Measurements from ENCODE around the gene PHLDA2.

PHLDA2 gene, protein sequence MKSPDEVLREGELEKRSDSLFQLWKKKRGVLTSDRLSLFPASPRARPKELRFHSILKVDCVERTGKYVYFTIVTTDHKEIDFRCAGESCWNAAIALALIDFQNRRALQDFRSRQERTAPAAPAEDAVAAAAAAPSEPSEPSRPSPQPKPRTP

DNA sequence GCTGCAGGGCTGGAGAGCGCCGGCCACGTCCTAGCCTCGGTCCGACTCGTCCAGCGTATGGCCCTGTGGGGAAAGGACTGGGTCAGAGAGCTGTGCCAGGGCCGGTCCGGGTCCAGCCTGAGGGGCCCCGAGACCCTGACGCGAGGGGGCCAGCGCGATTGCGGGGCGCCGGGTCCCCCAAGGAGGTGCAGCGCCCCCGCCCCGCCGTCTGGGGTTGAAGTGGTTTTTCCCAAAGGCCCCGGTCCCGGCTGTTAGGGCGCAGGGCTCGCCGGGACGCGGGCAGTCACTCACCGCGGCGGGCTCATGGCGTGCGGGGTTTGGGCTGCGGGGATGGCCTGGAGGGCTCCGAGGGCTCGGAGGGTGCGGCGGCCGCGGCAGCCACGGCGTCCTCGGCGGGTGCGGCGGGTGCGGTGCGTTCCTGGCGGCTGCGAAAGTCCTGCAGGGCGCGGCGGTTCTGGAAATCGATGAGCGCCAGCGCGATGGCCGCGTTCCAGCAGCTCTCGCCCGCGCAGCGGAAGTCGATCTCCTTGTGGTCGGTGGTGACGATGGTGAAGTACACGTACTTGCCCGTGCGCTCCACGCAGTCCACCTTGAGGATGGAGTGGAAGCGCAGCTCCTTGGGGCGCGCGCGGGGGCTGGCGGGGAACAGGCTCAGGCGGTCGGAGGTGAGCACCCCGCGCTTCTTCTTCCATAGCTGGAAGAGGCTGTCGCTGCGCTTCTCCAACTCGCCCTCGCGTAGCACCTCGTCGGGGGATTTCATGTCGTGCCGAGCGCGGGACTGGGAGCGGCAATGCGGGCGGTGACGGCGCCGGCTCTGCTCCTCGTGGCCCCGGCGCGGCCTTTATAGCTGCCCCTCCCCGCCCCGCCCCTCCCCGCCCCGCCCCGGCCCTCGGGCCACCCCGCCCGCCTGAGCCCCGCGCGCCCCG lies at the start of gene PHLDA2:
Gene PHLDA2 (minus strand): TSS at position 816 of the 926 bp plus-strand sequence. CDS start 56 bp downstream, at position 760.
- peak; percentile 39 for DNase-seq (ENCODE audit: low read depth)

DNA sequence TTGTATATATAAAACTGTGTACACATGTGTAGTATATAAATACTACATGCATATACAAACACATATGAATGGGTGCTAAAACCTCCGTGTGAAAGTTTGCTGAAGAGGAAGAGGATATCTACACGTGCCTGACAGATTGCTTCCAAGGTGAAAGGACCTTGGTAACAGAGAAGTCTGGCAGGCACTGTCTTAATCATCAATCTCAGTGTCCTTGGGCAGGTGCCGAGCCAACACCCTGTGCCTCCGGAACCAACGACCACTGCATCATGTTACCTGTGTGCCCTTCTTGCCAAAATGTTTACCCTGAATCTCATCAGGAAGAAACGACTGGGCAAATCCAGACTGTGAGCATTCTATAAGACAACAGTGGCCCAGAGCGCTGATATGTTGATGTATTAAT lies 47.9 kb upstream of the PHLDA2 start:
- no peak for DNase-seq (ENCODE audit: low read depth)

DNA sequence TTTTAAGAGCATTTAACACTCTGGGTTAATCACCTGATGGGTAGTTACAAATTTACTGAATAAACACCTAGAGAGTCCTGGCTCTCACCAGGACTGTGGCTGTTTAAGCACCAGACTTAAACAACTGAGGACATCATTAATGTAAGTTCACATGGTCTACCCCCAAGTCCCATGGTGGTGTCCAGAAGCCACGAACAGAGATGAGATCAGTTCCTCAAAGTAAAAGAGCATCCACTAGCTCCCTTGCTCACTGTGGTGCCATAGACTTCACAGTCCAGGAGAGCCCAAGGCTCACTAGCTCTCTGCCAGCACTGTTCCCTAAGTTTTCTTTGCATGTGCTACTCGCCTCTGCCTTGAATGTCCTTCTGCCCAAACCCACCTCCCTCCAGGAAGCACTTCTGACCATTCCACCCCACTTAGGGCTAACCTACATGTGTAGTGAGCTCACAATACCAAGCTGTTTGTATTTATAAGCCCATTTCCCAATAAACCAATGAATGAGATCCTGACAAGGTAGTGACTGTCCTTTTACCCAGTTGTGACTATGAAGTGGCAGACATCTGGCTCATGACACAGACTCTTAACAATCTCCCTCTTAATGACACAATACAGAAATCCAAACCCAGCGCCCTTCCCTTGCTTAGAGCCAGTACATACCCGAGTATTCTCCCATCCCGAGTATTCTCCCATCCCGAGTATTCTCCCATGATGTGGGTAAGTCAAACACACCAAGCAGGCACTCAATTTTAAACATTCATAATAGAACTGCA lies 47.3 kb upstream of the PHLDA2 start:
- DNase-seq (ENCODE audit: low read depth): no peak

DNA sequence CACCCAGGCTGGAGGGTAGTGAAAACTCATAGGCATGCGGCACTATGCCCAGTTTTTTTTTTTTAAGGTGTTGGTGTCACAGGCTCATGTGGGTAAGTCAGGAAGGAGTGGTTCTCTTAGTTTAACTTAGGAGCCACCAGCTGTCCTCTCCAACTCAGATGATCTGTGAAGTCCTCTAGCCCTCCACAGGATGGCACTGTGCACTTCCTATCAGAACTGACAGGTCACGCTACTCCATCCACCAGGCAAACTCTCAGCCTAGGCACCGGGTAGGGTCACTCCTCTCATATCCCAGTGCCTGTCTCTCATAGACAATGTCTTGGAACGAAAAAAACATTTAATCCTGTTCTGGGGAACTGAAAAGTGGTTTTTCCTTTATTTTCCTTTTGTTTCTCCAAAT lies 46.4 kb upstream of the PHLDA2 start:
- no peak for DNase-seq (ENCODE audit: low read depth)

DNA sequence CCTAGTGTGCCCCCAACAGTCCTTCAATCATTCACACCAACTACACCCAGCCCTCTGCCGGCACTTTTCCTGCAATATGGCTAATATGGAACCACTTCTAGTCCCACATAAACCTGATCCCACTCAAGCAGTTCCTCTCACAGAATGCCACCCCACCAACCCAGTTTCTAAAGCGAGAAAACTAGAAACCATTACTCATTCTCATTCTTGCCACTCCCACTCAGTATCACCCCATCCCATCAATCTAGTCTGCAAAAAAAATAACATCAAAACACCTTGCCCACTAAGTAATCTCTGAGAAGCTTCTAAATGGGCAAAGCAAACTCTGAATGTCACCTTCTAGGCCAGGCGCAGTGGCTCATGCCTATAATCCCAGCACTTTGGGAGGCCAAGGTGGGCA lies 45.1 kb upstream of the PHLDA2 start:
- DNase-seq (ENCODE audit: low read depth): no peak

DNA sequence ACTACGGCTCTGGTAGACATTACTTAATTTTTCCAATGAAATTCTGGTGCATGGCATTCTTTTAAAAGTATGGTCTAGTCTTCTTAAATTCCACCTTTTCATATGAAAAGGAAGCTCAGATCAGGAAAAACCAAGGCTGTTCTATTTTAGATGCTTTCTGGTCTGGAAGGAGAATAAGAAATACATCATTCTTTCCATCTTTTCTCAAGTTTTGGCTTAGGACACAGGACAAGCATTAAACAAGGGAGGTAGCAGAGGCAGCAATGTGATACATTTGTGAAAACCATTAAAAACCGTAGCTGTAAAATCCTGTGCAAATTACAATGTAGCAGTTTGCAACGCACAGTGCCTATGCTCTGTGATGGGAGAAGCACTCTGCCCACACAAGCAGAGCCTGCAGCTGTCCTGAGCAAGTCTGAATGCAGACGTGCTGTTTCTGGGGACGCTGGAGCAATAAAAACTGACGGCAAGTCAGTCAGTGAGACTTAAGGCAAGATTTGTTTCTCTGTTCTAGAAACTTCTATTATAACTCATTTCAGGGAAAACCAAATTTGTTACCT lies 39.2 kb upstream of the PHLDA2 start:
- DNase-seq (ENCODE audit: low read depth): no peak

DNA sequence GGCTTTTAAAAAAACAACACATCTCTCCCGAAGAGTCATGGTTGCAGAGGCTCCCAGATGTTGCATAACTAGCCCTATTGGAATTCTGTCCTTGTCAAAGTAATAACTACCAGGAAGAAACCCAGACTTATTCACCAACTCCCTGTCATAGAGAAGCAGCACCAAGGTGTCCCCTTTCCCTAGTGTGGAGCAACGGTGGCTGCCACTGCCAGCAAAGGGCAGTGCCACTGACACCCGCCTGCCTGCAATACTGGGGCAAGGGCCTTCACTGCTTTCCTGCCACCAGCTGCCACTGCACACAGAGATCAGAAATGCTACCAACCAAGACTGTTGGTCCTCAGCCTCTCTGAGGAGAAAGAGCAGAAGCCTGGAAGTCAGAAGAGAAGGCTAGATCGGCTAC lies 35.6 kb upstream of the PHLDA2 start:
- no peak for DNase-seq (ENCODE audit: low read depth)

DNA sequence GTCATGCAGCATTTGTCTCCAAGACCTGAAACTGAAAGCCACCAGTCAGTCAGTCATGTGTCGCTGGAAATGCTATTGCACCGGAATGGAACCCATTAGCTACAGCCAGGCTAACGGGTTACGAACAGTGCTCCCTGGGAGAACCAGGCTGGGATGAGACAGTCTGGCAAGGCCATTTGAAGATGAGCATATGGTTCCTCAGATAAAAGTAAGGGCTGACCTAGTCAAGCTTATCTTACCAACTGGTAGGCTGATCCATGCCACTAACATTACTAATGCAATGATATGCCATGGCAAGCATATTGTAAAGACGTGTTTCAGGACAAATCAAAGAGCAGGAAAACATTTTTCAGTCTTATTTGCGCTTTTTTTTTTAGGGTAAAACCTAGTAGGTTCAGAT lies 34.5 kb upstream of the PHLDA2 start:
- no peak for DNase-seq (ENCODE audit: low read depth)

DNA sequence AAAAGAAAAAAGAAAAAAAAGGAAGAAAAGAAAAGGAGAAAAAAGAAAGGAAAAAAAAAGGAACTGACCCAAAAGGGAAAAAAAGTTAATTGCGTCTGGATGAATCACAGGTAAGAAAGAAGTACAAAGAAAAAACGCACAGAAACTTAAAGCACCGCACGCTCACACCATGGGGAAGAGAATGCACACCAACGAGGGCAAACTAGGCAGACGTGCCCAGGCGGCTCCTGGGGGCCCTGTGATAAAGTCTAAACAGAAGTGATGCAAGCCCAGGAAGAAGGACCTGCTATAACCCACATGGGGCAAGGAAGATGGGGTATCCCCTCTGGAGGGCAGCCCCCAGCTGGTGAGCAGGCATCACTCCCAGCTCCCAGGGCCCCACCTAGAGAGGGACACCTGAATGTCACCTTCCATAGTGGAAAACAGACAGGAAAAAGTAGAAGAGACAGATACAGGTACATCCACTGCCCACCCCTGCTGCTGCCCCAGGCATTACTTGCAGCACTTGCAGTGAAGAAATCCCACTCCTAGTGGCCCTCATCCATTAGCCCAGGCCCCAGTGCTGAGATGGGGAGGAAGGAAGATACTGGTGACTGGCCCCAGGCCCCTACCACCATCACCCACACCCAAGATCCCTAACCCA lies 34.0 kb upstream of the PHLDA2 start:
- DNase-seq (ENCODE audit: low read depth): no peak

DNA sequence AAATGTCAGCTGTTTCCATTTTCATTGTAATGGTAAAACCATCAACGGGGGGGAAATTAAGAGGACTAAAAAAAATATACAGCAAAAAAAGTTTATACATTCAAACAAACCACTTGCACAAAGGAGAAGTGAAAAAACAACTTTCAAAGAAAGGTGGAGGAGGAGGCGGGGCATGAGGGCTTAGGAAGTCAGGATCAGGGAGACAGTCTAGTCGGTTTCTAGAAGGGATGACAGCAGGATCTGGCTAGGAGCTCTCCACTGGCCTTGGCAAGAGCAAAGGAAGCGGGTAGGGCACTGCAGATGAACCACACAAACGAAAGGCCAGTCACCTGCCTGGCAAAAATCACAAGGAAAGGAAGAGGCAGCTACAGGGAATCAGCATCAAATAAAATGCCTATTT lies 31.9 kb upstream of the PHLDA2 start:
- no peak for DNase-seq (ENCODE audit: low read depth)

DNA sequence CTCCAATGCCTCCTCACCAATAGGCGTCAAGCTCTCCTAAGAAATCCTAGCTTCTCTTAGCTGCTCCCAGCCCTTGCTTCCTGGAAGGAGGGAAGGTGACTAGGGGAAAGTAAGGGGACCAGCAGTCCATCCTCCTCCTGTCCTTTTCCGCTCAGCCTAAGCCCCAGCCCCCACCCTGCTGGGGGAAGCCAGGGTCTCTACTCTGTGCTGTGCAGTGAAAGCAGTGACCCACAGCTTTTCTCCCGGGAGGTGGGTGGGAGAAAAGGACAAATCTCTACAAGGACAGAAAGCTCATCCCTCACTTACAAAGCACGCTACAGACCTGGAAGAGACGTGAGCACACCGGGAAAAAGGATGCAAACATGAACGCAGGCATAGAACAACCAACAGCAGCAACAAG lies 30.9 kb upstream of the PHLDA2 start:
- no peak for DNase-seq (ENCODE audit: low read depth)

DNA sequence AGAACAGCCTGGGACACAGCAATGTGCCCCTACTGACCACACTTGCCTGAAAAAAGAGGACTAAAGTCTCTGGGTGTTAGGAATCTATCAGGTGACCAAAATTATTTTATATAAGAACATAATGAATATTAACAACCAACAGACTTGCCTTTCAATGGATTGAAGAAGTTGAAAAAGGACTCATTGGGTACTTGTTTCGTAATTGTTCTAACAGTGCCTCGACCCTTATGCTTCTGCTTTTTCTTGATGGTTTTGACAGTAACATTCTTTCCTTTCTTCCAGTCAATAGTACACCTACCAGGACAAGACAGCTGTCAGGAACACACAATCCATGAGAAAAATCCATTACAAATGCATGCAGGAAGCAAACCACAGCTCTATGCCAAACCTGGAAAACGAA lies 29.0 kb upstream of the PHLDA2 start:
- no peak for DNase-seq (ENCODE audit: low read depth)

DNA sequence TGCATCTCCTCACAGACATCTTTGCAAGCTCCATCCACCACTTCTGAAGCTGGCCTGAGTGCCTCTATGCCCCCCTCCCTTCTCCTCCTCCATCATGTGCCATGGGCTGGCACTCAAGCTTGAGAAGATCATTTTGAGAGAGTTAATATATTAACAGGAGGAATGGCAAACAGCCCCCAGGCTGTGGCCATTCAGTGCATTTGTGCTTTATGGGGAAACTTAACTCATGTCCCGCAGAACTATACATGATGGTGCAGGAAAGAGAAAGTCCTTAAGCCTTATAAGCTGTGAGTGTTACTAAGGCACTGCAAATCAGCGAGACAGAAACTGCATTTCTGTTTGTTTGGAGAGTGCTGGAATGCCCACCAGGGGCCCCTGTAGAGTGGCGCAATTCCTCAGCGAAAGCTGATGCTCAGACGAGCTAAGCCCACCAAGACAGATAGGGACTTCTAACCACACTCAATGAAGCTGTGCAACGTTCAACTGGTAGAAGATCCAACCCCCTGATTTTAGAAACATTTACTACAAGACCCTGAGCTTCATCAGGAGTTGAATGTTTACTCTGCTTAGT lies 26.8 kb upstream of the PHLDA2 start:
- no peak for DNase-seq (ENCODE audit: low read depth)

DNA sequence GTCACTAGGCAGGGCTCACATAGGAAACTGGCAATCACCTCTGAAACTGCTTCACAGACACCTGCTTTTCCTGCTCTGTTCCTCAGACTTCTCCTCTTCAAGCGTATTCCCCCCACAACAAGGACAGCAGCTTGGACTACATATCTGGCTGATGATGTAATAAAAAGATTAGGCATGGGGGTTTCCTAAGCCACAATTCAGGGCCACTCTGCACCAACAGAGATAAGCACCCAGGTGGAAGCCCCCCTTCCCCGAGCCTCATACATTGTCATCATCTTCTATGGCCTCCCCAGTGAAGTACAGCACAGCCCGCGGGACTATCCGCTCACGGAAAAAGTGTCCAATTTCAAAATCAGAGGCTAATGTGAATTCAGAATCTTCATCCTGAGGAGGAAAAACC lies 25.0 kb upstream of the PHLDA2 start:
- no peak for DNase-seq (ENCODE audit: low read depth)

DNA sequence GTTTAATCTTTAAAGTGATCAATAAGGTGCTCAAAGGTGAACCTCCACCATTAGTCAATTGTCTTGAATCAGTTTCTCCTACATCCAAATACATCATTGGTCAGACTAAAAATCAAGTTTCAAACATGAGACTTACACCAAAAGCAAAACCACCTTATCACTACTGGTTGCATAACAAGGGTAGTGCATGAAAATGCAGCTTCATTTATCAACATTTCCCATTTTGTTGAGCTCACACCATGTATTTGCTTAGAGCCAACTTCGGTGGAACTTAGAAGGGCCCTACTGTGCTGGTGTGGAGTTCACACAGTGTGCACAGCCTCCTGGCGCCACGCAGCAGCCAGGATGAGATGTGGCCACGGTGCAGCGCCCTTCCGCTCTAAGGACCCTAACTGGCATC lies 23.1 kb upstream of the PHLDA2 start:
- no peak for DNase-seq (ENCODE audit: low read depth)

DNA sequence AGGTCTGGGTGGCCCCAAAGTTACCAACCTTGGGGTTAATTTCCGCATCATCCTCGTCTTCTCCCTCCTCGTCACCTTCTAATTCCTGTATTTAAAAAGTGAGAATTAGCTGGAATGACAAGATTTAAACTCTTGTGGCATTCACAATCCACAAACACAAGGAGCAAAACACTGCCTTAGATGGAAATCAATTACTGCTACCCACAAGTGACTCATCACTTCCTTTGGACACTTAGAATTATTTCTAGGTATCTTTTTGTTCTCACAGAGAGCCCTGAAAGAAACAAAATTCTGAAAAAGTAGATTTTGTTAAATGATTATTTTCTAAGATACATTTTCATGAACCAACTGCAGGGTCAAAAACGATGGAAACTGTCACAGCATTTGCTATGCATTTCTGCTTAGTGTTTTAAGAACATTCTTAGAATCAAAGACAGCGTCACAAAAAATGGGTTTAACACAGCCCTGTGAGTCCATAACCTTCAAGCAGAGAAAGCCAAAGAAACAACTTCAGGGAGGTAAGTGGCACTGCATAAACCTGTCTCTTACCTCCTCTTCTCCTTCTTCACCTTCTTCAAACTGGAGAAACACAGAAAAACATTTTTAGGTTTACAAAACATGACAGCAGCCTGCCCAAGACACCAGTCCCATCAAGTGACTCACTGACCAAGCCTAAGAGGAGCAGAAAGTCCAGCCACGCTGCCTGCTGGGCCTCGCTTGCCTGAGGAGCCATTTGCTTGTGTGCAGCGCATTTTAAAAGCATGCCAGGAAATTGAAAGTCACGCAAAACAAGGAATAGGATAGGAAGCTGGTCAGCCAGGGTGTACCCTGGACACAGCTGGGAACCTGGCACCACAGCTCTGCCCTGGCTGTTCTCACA lies 22.3 kb upstream of the PHLDA2 start:
- no peak for DNase-seq (ENCODE audit: low read depth)

DNA sequence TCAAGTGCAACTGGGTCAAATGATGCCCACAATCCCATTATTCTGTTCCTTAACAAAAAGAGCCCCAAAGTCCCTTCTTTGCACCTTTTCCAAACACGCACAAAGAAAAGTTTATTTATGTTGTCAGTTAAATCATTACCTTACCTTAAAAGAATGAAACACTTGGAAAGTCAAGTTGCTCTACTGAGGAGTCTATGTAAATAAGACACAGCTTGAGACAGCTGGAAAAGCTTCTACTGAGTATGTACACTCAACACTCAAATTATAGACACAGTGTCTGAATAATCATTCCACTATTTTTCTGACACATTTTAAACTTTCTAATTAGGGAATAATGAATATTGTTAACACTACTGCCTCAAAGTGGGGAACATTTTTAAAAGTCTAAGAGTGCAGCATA lies 21.6 kb upstream of the PHLDA2 start:
- DNase-seq (ENCODE audit: low read depth): no peak

DNA sequence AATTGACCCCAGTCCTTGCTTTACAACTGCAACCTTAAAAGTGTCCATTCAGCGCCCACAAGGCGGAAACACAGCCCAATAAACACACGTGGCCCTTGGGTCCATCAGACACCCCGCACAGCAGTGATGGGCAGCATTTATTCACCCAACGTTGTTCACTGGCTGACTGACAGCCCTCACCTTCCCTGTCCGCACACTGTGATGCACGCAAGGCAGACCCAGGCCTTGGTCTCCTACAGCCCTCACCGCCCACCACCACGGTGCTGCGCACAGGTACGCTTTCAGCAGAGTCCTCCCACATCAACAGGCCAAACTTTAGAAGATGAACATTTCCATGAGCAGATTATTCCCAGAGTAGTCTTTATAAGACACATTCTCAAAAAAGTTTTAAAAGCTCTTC lies 20.7 kb upstream of the PHLDA2 start:
- no peak for DNase-seq (ENCODE audit: low read depth)

DNA sequence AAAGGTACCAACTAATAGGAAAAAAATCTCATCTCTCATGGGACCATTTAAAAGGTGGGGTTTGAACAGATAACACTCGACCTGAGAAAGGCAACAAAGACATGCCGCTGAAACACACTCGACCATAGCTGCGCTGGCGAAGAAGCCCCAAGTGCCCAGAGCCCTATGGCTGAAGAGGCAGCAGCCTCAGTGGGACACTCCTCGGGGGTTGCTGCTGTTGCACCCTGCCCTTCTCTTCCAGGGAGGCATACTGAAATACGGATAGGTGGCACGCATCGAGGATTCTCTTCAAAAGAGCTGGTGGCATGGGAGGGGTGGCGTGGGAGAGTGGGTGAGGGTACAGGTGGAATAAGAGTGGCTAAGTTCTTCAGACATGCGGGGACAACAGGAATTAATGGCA lies 18.5 kb upstream of the PHLDA2 start:
- no peak for DNase-seq (ENCODE audit: low read depth)

DNA sequence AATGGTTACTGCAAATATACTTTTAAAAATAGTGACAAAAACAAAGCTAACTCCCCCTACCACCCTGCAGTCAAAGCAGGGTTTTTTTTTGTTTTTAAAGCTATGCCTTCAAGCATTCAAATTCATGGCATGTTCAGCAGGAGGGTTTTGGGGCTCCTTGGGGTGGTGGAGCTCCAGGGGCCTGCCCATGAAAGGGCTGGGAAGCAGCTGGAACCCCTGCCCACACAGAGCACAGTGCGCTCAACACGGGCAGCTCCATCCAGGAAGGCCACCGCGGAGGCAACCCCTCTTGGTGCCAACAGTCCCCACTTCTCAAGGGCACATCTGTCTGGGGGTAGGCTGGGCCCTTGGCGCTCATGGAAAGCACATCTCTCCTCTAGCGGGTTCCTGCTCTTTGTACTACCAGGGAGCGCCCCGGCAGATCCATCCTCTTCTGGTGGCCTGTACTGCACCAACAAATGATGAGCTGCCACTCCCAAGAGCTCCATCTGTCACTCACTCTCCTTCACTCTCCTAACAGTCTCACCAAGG lies 16.6 kb upstream of the PHLDA2 start:
- DNase-seq (ENCODE audit: low read depth): no peak

Measured in activated T-helper 1 cell treated with Interleukin-2 at 50 U/mL for 16 hours (primary cell).